Inflammatory macrophage treated with lipopolysaccharide for 4 hours (primary cell): ENCODE results near the gene LPIN3.

Source experiments
- DNase-seq: peaks from one replicate; pipeline ENCODE4 v3.0.0-alpha.2; 2020

The LPIN3 gene

GRCh38 chr20:41329435-41330342, 10.9 kb upstream of the LPIN3 start:
- DNase-seq: peak; percentile 73

- no peak for DNase-seq
Measured at GRCh38 chr20:41330343-41330720, 10.3 kb upstream of the LPIN3 start.

- DNase-seq: no peak
Measured at GRCh38 chr20:41330941-41331340, 9.7 kb upstream of the LPIN3 start.

- DNase-seq: no peak
Measured at GRCh38 chr20:41331731-41332130, 8.9 kb upstream of the LPIN3 start.

- no peak for DNase-seq
Measured at GRCh38 chr20:41334036-41334435, 6.6 kb upstream of the LPIN3 start.

GRCh38 chr20:41334443-41335421, 5.9 kb upstream of the LPIN3 start:
- DNase-seq: no peak

GRCh38 chr20:41335591-41335990, 5.0 kb upstream of the LPIN3 start:
- DNase-seq: no peak

- DNase-seq: no peak
Measured at GRCh38 chr20:41336711-41337492, 3.7 kb upstream of the LPIN3 start.

- peak; percentile 60 for DNase-seq
Measured at GRCh38 chr20:41339957-41340326, 679 bp upstream of the LPIN3 start.

- DNase-seq: no peak
Measured at GRCh38 chr20:41342474-41343464, 2.1 kb downstream of the LPIN3 start.

GRCh38 chr20:41344477-41344876, 3.9 kb downstream of the LPIN3 start:
- DNase-seq: no peak

GRCh38 chr20:41344938-41345728, 4.5 kb downstream of the LPIN3 start:
- no peak for DNase-seq

GRCh38 chr20:41345729-41346067, 5.1 kb downstream of the LPIN3 start:
- no peak for DNase-seq

- no peak for DNase-seq
Measured at GRCh38 chr20:41347523-41348429, 7.2 kb downstream of the LPIN3 start.

- no peak for DNase-seq
Measured at GRCh38 chr20:41348430-41349172, 8.0 kb downstream of the LPIN3 start.

- DNase-seq: no peak
Measured at GRCh38 chr20:41349266-41349665, 8.6 kb downstream of the LPIN3 start.

- no peak for DNase-seq
Measured at GRCh38 chr20:41349943-41350342, 9.3 kb downstream of the LPIN3 start.

- DNase-seq: peak; percentile 31
Measured at GRCh38 chr20:41350408-41350962, 9.9 kb downstream of the LPIN3 start.

GRCh38 chr20:41352106-41352505, 11.5 kb downstream of the LPIN3 start:
- no peak for DNase-seq
